ENCODE results near the gene HDAC8.

DNA sequence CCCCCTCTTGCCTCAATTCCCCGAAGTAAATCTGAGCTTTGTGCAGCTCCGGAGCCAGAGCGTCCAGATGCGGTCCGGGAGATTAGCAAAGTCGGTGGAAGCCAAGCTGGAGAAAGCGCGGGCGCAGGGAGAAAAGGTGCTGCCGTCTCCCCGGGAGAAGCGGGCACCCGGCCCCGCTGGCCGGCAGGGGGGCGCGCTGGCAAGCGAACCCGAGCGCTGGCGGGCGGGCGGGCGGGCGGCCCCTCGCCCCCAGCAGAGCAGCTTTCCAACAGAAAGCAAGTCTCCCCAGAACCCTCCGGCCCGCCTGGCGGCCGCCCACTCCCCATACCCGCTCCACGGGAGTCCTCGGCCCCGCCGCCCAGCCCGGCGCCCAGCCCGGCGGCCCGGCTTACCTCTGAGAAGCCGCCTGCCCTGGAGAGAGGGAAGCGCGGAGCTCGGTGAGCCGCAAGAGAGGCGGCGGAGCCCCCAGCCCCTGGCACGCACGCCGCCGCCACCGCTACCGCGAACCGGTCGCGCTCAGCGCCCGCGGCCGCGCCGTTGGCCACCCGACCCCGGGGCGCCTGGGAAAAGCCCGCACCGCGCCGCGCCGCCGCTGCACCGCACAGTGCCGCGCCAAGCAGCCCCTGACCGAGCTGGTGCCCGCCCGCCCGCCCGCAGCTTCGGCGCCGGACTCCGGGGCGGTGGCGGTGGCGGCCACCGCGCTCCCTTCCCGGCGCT lies 266.4 kb downstream of the HDAC8 start:
- TF ChIP-seq POLR2A (IDR thresholded peaks at IDR 0.05) = no peak
- TF ChIP-seq, protein P1, sequence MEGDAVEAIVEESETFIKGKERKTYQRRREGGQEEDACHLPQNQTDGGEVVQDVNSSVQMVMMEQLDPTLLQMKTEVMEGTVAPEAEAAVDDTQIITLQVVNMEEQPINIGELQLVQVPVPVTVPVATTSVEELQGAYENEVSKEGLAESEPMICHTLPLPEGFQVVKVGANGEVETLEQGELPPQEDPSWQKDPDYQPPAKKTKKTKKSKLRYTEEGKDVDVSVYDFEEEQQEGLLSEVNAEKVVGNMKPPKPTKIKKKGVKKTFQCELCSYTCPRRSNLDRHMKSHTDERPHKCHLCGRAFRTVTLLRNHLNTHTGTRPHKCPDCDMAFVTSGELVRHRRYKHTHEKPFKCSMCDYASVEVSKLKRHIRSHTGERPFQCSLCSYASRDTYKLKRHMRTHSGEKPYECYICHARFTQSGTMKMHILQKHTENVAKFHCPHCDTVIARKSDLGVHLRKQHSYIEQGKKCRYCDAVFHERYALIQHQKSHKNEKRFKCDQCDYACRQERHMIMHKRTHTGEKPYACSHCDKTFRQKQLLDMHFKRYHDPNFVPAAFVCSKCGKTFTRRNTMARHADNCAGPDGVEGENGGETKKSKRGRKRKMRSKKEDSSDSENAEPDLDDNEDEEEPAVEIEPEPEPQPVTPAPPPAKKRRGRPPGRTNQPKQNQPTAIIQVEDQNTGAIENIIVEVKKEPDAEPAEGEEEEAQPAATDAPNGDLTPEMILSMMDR (IDR thresholded peaks at IDR 0.05) = no peak
- TF ChIP-seq POLR2AphosphoS5 (IDR thresholded peaks at IDR 0.05) = no peak
- no peak for TF ChIP-seq EP300 (IDR thresholded peaks at IDR 0.05)

All from suprapubic skin (tissue), 4 donors.